Mesodermal cell (in vitro differentiated cells): ENCODE data around the gene URB1.

ENCODE experiments used
- H3K27ac ChIP-seq: 2 replicates; pipeline ENCODE4 v1.7.0; 2013; ENCODE audit warnings: mild to moderate bottlenecking, low read depth, low read length, moderate library complexity; ENCODE audit not compliant: severe bottlenecking
- H3K36me3 ChIP-seq: 2 replicates; pipeline ENCODE4 v1.7.1; 2013; ENCODE audit warnings: mild to moderate bottlenecking, low read length, moderate library complexity; ENCODE audit not compliant: control insufficient read depth, insufficient read depth
- H3K4me1 ChIP-seq: one replicate; pipeline ENCODE4 v1.7.1; 2013; ENCODE audit warnings: mild to moderate bottlenecking, low read length; ENCODE audit not compliant: insufficient read depth, control insufficient read depth, poor library complexity, severe bottlenecking
- H3K4me3 ChIP-seq: 2 replicates; pipeline ENCODE4 v1.7.0; 2013; ENCODE audit warnings: low read length, control low read depth, mild to moderate bottlenecking; ENCODE audit not compliant: insufficient read depth, poor library complexity, severe bottlenecking; ENCODE audit errors: extremely low read depth
- H3K9me3 ChIP-seq: 2 replicates; pipeline ENCODE4 v1.7.1; 2013; ENCODE audit warnings: mild to moderate bottlenecking, low read length, moderate library complexity; ENCODE audit not compliant: control insufficient read depth
- WGBS, 2 experiments: methylation state at CpG; one replicate each; pipeline ENCODE4 v1.1.5; 2013; ENCODE audit warnings: missing lambda C conversion rate in 2 of 2; ENCODE audit not compliant: insufficient coverage in 2 of 2; 5-methylcytosine and 5-hydroxymethylcytosine counted together

URB1 gene

DNA sequence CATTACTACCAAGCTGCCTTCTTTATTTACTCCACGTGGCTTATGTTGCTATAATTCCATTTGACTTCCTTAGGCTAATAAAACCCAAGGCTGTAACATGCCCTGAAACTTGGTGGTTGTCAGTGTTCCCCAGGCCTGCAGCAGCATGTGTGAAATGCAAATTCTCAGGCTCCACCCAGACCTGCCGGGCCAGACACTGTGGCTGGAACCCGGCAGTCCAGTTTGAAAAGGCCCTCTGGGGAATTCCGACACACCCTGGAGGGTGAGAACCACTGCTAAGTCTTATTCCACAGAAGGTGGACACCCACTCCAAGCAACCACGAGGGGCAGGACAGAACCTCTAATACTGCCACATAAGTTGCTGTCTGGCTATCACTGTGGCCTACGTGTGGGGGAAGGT lies 41.4 kb downstream of the URB1 start:
- Histone ChIP-seq H3K36me3 (peaks cover 99% of the 10 kb centered on the region), H3K4me3 (no peak overlapping the region), H3K27ac (no peak overlapping the region)

DNA sequence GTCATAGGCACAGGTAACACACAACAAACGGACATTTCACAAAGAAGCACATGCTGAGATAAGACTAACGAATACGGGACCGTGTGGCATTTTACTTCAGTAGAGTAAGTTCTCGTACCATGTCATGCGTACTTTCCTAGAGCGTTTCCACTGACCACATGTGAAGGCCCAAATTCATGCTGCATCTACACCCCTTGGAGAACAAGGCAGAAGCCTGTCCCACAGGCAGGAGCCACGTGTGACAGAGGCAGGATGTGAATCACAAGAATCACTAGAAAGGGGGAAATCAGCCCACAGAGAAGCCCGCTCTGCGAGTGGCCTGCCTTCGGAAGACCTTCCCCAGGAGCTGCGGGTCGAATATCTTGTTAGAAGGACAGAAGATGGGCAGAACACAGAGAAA lies 41.8 kb downstream of the URB1 start:
- H3K27ac ChIP-seq: no peak overlapping the region
- no peak overlapping the region for H3K4me3 ChIP-seq
- WGBS, 2 experiments: 93 to 95% methylated on average over 13 of the region's 13 CpGs
- peaks cover 4% of the 10 kb centered on the region for H3K4me1 ChIP-seq
- H3K36me3 ChIP-seq: peaks cover 99% of the 10 kb centered on the region
- H3K9me3 ChIP-seq: no peaks in the 10 kb centered on the region

More for the DNA sequence above, 41.4 kb downstream of the URB1 start:
- Histone ChIP-seq H3K4me1 (peaks cover 4% of the 10 kb centered on the region), H3K9me3 (no peaks in the 10 kb centered on the region)
- 90 to 92% methylated on average over 5 to 6 of the region's 6 CpGs for WGBS, 2 experiments

DNA sequence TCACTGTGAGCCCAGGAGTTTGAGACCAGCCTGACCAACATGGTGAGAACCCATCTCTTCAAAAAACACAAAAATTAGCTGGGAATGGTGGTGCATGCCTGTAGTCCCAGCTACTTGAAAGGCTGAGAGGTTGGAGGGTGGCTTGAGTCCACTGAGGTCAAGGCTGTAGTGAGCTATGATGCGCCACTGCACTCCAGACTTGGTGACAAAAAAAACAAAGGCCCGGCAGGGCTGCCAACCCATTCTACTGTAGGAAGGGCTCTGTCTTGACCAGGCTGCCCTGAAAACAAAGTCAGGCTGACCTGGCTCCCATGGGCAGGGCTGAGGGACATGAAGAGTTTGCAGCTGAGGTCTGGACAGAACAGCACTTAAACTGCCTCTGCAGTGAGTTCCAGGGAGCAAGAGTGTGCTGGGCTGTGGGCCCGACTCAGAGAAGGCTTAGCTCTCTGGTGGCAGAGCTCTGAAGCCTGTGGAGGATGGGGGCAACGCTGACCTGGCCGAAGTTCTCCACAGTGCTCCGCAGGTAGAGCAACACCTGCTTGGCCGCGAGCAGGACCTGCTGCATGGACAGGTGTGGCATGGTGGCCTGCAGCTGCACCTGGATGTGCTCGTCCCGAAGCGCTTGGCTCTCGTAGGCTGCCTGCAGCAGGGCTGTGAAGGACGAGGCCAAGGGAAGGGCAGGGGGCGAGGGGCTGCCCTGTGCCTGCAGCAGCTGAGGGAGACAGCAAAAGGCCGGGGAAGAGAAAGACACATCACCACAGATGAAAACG lies 42.4 kb downstream of the URB1 start:
- no peak overlapping the region for H3K27ac ChIP-seq
- no peak overlapping the region for H3K4me3 ChIP-seq
- 91 to 95% methylated on average over 14 to 16 of the region's 16 CpGs for WGBS, 2 experiments
- H3K4me1 ChIP-seq: peaks cover 4% of the 10 kb centered on the region
- H3K36me3 ChIP-seq: peaks cover 99% of the 10 kb centered on the region
- H3K9me3 ChIP-seq: no peaks in the 10 kb centered on the region

DNA sequence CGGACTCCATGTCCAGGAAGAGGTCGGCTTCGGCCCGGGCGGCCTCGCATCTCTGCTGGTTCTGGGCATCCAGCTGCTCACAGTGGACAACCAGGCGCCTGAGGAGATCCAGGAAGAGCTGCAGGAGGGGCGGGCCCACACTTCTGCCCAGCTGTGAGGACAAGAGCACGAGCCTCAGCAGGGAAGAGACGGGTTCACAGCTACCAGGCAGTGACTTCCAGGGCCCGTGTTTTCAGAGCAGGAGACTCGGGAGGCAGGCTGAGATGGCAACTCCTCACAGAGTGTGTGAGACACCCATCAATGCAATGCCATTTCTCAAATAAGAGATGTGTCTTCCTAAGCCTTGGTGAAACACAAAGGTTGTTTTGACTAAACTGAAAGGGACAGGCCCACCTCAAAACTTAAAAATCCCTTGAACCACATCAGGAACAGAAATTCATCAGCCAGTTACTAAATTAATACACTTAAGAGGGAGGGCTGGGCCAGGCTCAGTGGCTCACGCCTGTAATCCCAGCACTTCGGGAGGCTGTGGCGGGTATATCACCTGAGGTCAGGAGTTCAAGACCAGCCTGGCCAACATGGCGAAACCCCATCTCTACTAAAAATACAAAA lies 43.4 kb downstream of the URB1 start:
- peaks cover 99% of the 10 kb centered on the region for H3K36me3 ChIP-seq
- H3K27ac ChIP-seq: no peak overlapping the region
- 88 to 97% methylated on average over 13 to 14 of the region's 16 CpGs for WGBS, 2 experiments
- peaks cover 4% of the 10 kb centered on the region for H3K4me1 ChIP-seq
- H3K4me3 ChIP-seq: no peak overlapping the region
- peaks cover 6% of the 10 kb centered on the region for H3K9me3 ChIP-seq

DNA sequence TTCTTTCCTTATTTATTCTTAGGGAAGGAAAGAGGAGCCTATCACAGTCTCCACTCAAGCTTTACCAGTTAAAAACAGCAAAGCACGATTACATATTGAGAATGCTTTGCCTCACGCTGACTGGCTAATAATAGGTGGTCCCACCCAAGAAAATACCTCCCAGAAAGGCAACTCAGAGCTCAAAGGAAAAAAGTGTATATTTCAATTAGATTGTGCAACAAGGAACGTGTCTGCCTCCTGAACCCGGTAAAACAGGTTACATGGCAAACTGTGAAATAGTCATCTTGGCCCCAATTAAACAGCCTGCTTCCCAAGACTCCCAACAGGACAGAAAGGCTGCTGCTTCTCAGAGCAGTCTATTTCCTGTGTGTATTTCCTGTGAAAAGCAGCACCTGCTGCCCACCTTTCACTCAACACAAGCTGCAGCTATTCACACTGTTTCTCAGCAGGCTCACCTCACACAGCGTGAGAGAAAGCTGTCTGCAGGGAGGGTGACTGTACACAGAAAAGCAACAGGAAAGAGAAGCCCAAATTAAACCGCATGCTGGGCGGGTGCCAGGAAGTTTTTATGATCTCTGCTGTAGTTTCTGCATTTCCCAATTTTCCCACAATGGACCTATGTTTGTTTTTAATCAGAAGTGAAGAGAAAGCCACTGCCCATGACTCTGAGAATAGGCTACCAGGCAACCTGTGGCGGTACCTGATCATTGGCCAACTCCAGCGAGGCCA lies 44.0 kb downstream of the URB1 start:
- peaks cover 99% of the 10 kb centered on the region for H3K36me3 ChIP-seq
- no peak overlapping the region for H3K4me3 ChIP-seq
- H3K4me1 ChIP-seq: peaks cover 4% of the 10 kb centered on the region
- 93% methylated on average over 6 of the region's 9 CpGs for WGBS, 2 experiments
- peaks cover 6% of the 10 kb centered on the region for H3K9me3 ChIP-seq
- H3K27ac ChIP-seq: no peak overlapping the region

DNA sequence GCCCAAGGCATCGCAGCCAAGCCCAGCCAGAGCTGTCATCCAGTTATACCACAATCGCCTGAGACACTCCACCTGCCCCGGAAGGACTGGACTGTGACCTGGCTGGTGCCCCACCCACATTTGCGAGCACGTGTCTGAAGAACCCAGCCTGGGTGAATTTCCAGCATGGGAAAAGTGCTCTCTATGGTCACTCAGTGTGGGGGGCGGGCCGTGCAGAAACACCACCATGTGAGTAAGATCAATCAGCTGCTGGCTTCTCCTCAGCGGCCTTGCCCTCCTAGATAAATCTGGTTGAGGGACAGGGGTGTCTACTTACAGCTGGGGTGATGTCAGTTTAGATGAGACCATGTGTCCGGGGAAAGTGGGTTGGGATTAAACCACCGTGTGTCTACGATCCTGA lies 44.8 kb downstream of the URB1 start:
- WGBS, 2 experiments: 94 to 96% methylated on average over 11 of the region's 11 CpGs
- H3K4me3 ChIP-seq: no peak overlapping the region
- H3K9me3 ChIP-seq: peaks cover 6% of the 10 kb centered on the region
- H3K4me1 ChIP-seq: peaks cover 4% of the 10 kb centered on the region
- H3K27ac ChIP-seq: no peak overlapping the region
- H3K36me3 ChIP-seq: peaks cover 99% of the 10 kb centered on the region

DNA sequence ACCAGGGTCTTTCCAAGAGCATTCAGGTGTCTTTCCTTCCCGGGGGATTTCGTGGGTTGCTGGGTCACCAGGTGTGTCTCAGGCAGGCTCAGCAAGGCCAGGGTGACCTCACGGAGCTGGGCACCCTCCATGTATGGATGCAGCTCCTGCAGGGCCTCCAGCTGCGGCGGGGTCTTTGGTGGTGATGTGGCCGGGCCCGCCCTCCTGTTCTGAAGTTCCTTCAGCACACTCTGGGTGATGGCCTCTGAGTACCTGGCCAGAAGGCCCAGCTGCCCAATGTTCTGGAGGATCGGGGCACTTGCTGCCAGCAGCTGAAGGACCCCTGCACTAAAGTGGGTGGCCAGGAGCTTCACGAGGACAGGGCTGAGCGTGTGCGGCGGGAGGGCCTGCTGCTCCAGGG lies 45.5 kb downstream of the URB1 start:
- H3K9me3 ChIP-seq: peaks cover 6% of the 10 kb centered on the region
- H3K4me3 ChIP-seq: no peak overlapping the region
- H3K27ac ChIP-seq: no peak overlapping the region
- H3K4me1 ChIP-seq: peaks cover 4% of the 10 kb centered on the region
- WGBS, 2 experiments: 88 to 94% methylated on average over 8 to 11 of the region's 12 CpGs
- peaks cover 98% of the 10 kb centered on the region for H3K36me3 ChIP-seq

DNA sequence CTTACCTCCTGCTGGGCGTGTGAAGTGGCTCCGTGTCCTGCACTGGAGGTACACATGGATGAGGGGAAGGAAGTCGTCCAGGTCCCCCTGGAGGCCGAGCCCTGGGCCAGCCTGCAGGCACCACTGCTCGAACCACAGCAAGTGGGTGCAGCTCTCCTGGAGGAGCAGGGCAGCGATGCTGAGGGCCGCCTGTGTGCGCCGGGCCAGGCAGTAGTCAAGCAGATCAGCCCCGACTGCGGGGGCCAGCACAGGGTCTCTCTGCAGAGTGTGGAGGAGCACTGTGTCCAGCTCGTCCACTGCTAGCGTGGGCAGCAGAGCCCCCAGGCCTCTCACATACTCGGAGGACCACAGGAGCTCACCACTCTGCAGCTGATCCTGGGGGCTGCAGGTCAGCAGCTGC lies 45.9 kb downstream of the URB1 start:
- WGBS, 2 experiments: 93 to 96% methylated on average over 10 to 13 of the region's 14 CpGs
- H3K27ac ChIP-seq: no peak overlapping the region
- H3K9me3 ChIP-seq: peaks cover 6% of the 10 kb centered on the region
- no peak overlapping the region for H3K4me3 ChIP-seq
- H3K36me3 ChIP-seq: peaks cover 98% of the 10 kb centered on the region
- peaks cover 4% of the 10 kb centered on the region for H3K4me1 ChIP-seq

DNA sequence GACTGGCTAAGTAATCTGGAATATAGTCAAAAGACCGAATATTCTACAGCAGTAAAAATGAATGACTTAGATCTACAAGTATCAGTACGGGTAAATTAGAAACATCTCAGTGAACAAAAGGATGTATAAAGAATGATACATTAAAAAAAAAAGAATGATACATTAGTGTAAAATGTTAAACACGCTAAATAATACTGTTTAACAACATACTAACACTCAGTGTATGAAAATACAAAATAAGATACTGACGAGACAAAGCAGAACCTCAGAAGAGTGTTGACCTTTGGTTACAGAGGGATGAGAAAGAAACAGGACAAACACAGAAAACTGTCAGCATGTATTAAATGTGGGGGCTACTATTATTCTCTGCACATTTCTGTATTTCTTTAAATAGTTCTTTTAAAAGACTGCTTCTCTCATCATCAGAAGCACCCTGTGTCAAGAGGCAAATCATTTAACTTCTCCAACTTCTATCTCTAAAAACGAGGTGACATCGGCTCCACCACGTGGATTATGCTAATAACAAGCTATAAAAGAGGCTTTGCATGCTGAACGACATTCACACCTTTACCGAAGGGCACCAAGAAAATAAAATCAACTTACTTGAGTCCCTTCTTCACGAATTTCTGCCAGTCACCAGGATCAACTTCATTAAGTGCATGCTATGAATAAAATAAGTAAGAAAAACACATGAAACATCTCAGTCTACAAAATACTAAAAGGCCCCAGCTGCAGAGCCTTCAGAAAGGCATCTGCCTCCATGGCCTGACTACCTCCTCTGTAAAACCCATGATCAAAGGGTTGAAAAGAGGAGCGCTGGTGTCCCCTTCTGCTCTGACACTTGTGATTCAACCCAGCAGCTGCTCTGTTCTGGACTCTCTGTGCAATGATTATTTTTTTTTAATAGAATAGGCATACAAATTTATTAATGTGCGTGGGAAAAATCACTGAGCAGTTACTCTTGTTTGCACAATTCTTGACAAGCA lies 51.7 kb downstream of the URB1 start:
- peaks cover 6% of the 10 kb centered on the region for H3K9me3 ChIP-seq
- H3K4me1 ChIP-seq: peaks cover 3% of the 10 kb centered on the region
- H3K27ac ChIP-seq: no peak overlapping the region
- H3K4me3 ChIP-seq: no peak overlapping the region
- peaks cover 94% of the 10 kb centered on the region for H3K36me3 ChIP-seq
- WGBS, 2 experiments: 96 to 100% methylated on average over 4 to 7 of the region's 12 CpGs
